Prostate gland (tissue), 2 donors: ENCODE results near the gene LRRC32. TPM values are rescaled to one million over a fixed set of nuclear protein-coding genes. Genes with fewer than 3 reads are reported as not detected.

ENCODE experiments used
- DNase-seq: peaks from one replicate; pipeline ENCODE4 v3.0.0-alpha.2; 2019; ENCODE audit warnings: low spot score
- H3K27ac ChIP-seq, 2 donors: fragments of 200-600 bp; sonication (generic); 2 replicates each; pipeline ENCODE4 v1.5.1; 2017 to 2019
- H3K27me3 ChIP-seq: fragments of 200-600 bp; sonication (generic); replicated peaks from 2 replicates; pipeline ENCODE4 v1.5.1; 2019; ENCODE audit not compliant: insufficient read depth
- H3K36me3 ChIP-seq, 2 donors: fragments of 200-600 bp; sonication (generic); 1 replicate in 1 of 2; 2 replicates in 1 of 2; pipeline versions ENCODE4 v1.5.1 to v1.8.1; 2017 to 2019
- H3K4me1 ChIP-seq: fragments of 200-600 bp; sonication (generic); replicated peaks from 2 replicates; pipeline ENCODE4 v1.5.1; 2019
- H3K4me3 ChIP-seq, 2 donors: fragments of 200-600 bp; sonication (generic); 2 replicates each; pipeline ENCODE4 v1.5.1; 2017 to 2019
- H3K9me3 ChIP-seq: fragments of 200-600 bp; sonication (generic); 2 replicates; pipeline ENCODE4 v1.5.1; 2017
- POLR2A ChIP-seq: fragments of 450-650 bp; IDR thresholded peaks from one replicate; pipeline ENCODE4 v1.6.1; 2016; ENCODE audit warnings: antibody characterized with exemption, mild to moderate bottlenecking
- POLR2AphosphoS5 ChIP-seq: sonication (generic); formaldehyde crosslinking; IDR thresholded peaks from one replicate; pipeline ENCODE4 v1.6.1; 2017; ENCODE audit warnings: antibody characterized with exemption
- WGBS: methylation state at CpG from one replicate; pipeline ENCODE4 v1.1.5; 2018; 5-methylcytosine and 5-hydroxymethylcytosine counted together
- intact Hi-C: fragments of 100-400 bp; cut with DNase I; formaldehyde crosslinking; loops from one replicate; pipeline ENCODE4 v1.14.2; 2022
- total RNA-seq, 2 donors: library from RNA; depleted of rRNA; stranded (reverse); fragments of >200 nt; gene quantifications; one replicate each; pipeline ENCODE4 v1.1.0, GENCODE V29; 2016
- TF ChIP-seq, protein P1 (sequence below), 4 experiments: fragments of 200-600 bp in 2 of 4; fragments of 450-650 bp in 2 of 4; sonication (generic) in 2 of 4; IDR thresholded peaks; 1 replicate in 3 of 4; 2 replicates in 1 of 4; pipeline ENCODE4 v1.5.1; 2016 to 2019; ENCODE audit warnings: antibody characterized with exemption in 4 of 4, mild to moderate bottlenecking in 2 of 4, moderate library complexity in 2 of 4

LRRC32 gene
- total RNA-seq, 2 donors from 2014 or later = 16.2 to 37.3 TPM

DNA sequence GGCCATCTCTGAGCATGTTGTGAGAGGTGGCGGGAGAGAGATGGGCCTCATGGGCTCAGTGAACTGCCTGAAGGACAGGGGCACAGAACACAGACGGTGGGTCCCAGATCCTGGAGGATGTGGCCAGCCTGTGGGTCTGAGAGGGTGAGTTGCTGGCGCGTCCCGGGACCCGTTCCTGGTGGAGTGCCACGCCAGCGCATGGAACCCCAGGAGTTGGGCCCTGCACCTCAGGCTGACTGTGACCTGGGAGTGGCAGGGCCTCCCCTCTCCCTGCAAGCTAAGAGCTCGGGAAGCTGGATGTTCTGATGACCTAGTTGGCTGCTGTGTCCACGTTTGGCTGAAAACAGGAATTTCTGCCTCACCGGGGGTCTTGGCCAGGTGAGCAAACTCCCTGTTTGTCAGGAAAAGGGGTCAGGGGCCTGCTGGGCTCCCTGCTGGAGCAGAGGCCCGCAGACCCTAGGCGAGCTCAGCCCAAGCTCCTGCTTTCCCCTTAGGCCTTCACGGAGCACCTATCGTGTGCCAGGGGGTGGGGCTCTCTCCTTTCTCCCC lies 15.0 kb downstream of the LRRC32 start:
- peak overlapping the region in 1 of 2 donors; percentile 35 for H3K27ac ChIP-seq
- no peaks in the 10 kb centered on the region for H3K9me3 ChIP-seq
- TF ChIP-seq, protein P1, sequence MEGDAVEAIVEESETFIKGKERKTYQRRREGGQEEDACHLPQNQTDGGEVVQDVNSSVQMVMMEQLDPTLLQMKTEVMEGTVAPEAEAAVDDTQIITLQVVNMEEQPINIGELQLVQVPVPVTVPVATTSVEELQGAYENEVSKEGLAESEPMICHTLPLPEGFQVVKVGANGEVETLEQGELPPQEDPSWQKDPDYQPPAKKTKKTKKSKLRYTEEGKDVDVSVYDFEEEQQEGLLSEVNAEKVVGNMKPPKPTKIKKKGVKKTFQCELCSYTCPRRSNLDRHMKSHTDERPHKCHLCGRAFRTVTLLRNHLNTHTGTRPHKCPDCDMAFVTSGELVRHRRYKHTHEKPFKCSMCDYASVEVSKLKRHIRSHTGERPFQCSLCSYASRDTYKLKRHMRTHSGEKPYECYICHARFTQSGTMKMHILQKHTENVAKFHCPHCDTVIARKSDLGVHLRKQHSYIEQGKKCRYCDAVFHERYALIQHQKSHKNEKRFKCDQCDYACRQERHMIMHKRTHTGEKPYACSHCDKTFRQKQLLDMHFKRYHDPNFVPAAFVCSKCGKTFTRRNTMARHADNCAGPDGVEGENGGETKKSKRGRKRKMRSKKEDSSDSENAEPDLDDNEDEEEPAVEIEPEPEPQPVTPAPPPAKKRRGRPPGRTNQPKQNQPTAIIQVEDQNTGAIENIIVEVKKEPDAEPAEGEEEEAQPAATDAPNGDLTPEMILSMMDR (IDR thresholded peaks at IDR 0.05) = no peak
- no peak for TF ChIP-seq POLR2AphosphoS5
- no peak for TF ChIP-seq POLR2A
- H3K27me3 ChIP-seq = no peaks in the 10 kb centered on the region
- no peak for DNase-seq
- WGBS = 59% methylated on average over 11 of the region's 15 CpGs
- no peaks in the 10 kb centered on the region for H3K4me1 ChIP-seq
- intact Hi-C loops = no loop called here
- H3K36me3 ChIP-seq = no peaks in the 10 kb centered on the region
- H3K4me3 ChIP-seq = no peak overlapping the region

DNA sequence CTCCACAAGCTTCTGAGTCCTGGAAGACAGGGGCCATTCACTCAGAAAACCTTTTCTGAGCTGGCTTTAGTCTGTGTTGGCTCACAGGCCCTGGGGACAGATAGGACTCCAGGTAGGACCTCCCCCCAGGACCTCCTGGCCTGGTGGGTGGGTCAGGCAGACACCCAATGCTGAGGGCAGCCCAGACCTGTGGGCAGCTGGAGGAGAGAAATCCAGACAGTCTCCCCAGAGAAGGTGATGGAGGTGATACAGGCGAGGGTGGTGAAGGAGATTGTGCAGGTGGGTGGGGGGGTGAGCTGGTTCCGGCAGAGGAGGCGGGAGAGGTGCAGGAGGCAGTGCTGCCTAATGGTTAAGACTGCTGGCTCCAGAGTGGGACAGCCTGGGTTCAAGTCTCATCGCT lies 15.6 kb downstream of the LRRC32 start:
- TF ChIP-seq POLR2AphosphoS5 (no peak), POLR2A (no peak)
- TF ChIP-seq, protein P1 (IDR thresholded peaks at IDR 0.05) = no peak
- H3K36me3 ChIP-seq = no peaks in the 10 kb centered on the region
- no peaks in the 10 kb centered on the region for H3K4me1 ChIP-seq
- WGBS = 91% methylated on average over 4 of the region's 4 CpGs
- H3K4me3 ChIP-seq = no peak overlapping the region
- H3K9me3 ChIP-seq = no peaks in the 10 kb centered on the region
- H3K27me3 ChIP-seq = no peaks in the 10 kb centered on the region
- H3K27ac ChIP-seq = peak overlapping the region; percentile 26 to 35
- intact Hi-C loops = no loop called here
- no peak for DNase-seq

DNA sequence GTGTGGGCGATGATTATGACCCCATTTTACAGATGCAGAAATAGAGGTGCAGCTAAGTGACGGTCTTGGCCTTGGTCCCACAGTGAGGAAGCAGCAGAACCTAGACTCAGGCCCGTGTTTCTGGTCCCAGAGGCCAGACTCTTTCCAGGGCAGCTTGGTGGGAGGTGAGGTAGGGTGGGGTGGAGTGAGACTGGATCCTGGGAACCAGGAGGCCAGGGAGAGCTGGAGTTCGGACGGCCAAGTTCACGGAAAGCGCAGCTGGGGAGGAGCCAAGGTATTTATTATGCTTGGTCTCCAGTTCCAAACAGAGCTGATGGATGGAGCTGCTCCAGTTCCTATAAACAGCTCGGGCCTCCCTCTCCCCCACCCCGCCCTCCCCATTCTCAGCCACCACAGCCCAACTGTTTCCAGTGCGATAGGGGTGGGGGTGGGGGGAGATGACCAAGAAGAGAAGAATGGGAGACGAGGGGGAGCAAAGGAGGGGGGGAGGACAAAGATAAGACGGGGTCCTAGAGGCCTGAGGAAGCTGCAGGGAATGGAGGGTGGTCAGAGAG lies 16.2 kb downstream of the LRRC32 start:
- intact Hi-C loops = no loop called here
- 28% methylated on average over 12 of the region's 12 CpGs for WGBS
- TF ChIP-seq POLR2A (no peak), POLR2AphosphoS5 (no peak)
- TF ChIP-seq, protein P1 (IDR thresholded peaks at IDR 0.05) = no peak
- Histone ChIP-seq H3K27me3 (no peaks in the 10 kb centered on the region), H3K4me3 (no peak overlapping the region), H3K9me3 (no peaks in the 10 kb centered on the region), H3K27ac (peak overlapping the region; percentile 35 to 39), H3K36me3 (no peaks in the 10 kb centered on the region), H3K4me1 (no peaks in the 10 kb centered on the region)
- no peak for DNase-seq

GRCh38 chr11:76653674-76654284 lies 16.8 kb downstream of the LRRC32 start:
- intact Hi-C loops = no loop called here
- Histone ChIP-seq H3K27ac (peak overlapping the region; percentile 35 to 39), H3K9me3 (no peaks in the 10 kb centered on the region), H3K36me3 (no peaks in the 10 kb centered on the region), H3K4me3 (no peak overlapping the region), H3K4me1 (no peaks in the 10 kb centered on the region), H3K27me3 (no peaks in the 10 kb centered on the region)
- no peak for DNase-seq
- no peak for TF ChIP-seq POLR2AphosphoS5
- TF ChIP-seq POLR2A = no peak
- TF ChIP-seq, protein P1 (IDR thresholded peaks at IDR 0.05) = no peak
- WGBS = 53% methylated on average over 10 of the region's 10 CpGs
